HEK293 (cell line): ENCODE results near the gene IL12A.

ENCODE experiments used
- CTCF ChIA-PET: fragments of 350-600 bp; formaldehyde crosslinking; extraction: SDS; loops from one replicate; lab custom pipeline; 2021; ENCODE audit warnings: antibody characterized with exemption; lab: Yijun Ruan, JAX
- POLR2A ChIA-PET: fragments of 300-600 bp; formaldehyde crosslinking; extraction: SDS; loops from one replicate; lab custom pipeline; 2020; ENCODE audit warnings: antibody characterized with exemption, inconsistent platforms; lab: Yijun Ruan, JAX
- H3K27ac ChIP-seq: fragments of 200-500 bp; sonication (Bioruptor generic); 2 replicates; pipeline ENCODE4 v1.5.1; 2014; ENCODE audit warnings: low read depth, low read length, control low read depth, inconsistent platforms; ENCODE audit errors: extremely low read depth
- H3K36me3 ChIP-seq, 2 experiments: fragments of 200-500 bp in 1 of 2; sonication (Bioruptor generic) in 1 of 2; 1 replicate in 1 of 2; 2 replicates in 1 of 2; pipeline ENCODE4 v1.5.1; 2014 to 2017; ENCODE audit warnings: inconsistent platforms in 2 of 2, low read length in 2 of 2; ENCODE audit not compliant: control insufficient read depth in 2 of 2, insufficient read depth in 1 of 2
- H3K4me1 ChIP-seq: fragments of 200-500 bp; sonication (Bioruptor generic); 2 replicates; pipeline ENCODE4 v1.5.1; 2014; ENCODE audit warnings: mild to moderate bottlenecking, low read length, inconsistent platforms; ENCODE audit not compliant: control insufficient read depth, insufficient read depth
- H3K4me3 ChIP-seq: 2 replicates; pipeline ENCODE4 v1.5.1; 2011; ENCODE audit warnings: low read depth, mild to moderate bottlenecking, control low read depth, low read length, moderate library complexity
- H3K9me3 ChIP-seq: fragments of 200-500 bp; sonication (Bioruptor generic); 2 replicates; pipeline ENCODE4 v1.5.1; 2014; ENCODE audit warnings: low read depth, low read length, inconsistent platforms; ENCODE audit not compliant: control insufficient read depth, insufficient read depth
- BCL6B ChIP-seq: fragments of 450-650 bp; formaldehyde crosslinking; IDR thresholded peaks from 2 replicates; pipeline ENCODE4 v1.5.1; 2017; ENCODE audit warnings: missing biosample characterization, missing genetic modification characterization
- HIC1 ChIP-seq: fragments of 450-650 bp; formaldehyde crosslinking; IDR thresholded peaks from 2 replicates; pipeline ENCODE4 v1.5.1; 2016; ENCODE audit warnings: missing biosample characterization, missing genetic modification characterization
- KLF9 ChIP-seq: fragments of 450-650 bp; formaldehyde crosslinking; IDR thresholded peaks from 2 replicates; pipeline ENCODE4 v1.5.1; 2016; ENCODE audit warnings: missing biosample characterization, missing genetic modification characterization, low read depth
- MEIS1 ChIP-seq: sonication (generic); formaldehyde crosslinking; IDR thresholded peaks from 2 replicates; pipeline ENCODE4 v1.8.1; 2022; ENCODE audit warnings: missing genetic modification reagents, mild to moderate bottlenecking, borderline replicate concordance
- OSR2 ChIP-seq: fragments of 450-650 bp; formaldehyde crosslinking; IDR thresholded peaks from 2 replicates; pipeline ENCODE4 v1.5.1; 2016; ENCODE audit warnings: missing biosample characterization, missing genetic modification characterization
- PRDM6 ChIP-seq: fragments of 450-650 bp; formaldehyde crosslinking; IDR thresholded peaks from 2 replicates; pipeline ENCODE4 v1.5.1; 2017; ENCODE audit warnings: missing biosample characterization, missing genetic modification characterization
- SETDB1 ChIP-seq: IDR thresholded peaks from one replicate; pipeline ENCODE4 v1.6.1; 2017; ENCODE audit warnings: mild to moderate bottlenecking, low read length, moderate library complexity, mixed read lengths; ENCODE audit not compliant: insufficient read length
- SP7 ChIP-seq: fragments of 450-650 bp; formaldehyde crosslinking; IDR thresholded peaks from 2 replicates; pipeline ENCODE4 v1.5.1; 2016; ENCODE audit warnings: missing biosample characterization, missing genetic modification characterization
- WT1 ChIP-seq: fragments of 450-650 bp; formaldehyde crosslinking; IDR thresholded peaks from 2 replicates; pipeline ENCODE4 v1.5.1; 2016; ENCODE audit warnings: missing biosample characterization, missing genetic modification characterization
- ZBTB10 ChIP-seq: fragments of 450-650 bp; formaldehyde crosslinking; IDR thresholded peaks from 2 replicates; pipeline ENCODE4 v1.5.1; 2016; ENCODE audit warnings: missing biosample characterization, missing genetic modification characterization
- ZBTB21 ChIP-seq: fragments of 450-650 bp; formaldehyde crosslinking; IDR thresholded peaks from 2 replicates; pipeline ENCODE4 v1.5.1; 2017; ENCODE audit warnings: missing biosample characterization, missing genetic modification characterization
- ZFHX2 ChIP-seq: fragments of 450-650 bp; formaldehyde crosslinking; conservative IDR thresholded peaks from 2 replicates; pipeline ENCODE4 v1.5.1; 2016; ENCODE audit warnings: missing biosample characterization, missing genetic modification characterization
- ZNF140 ChIP-seq: fragments of 450-650 bp; formaldehyde crosslinking; IDR thresholded peaks from 2 replicates; pipeline ENCODE4 v1.5.1; 2016; ENCODE audit warnings: missing biosample characterization, missing genetic modification characterization
- ZNF146 ChIP-seq: fragments of 450-650 bp; formaldehyde crosslinking; IDR thresholded peaks from 2 replicates; pipeline ENCODE4 v1.5.1; 2016; ENCODE audit warnings: missing biosample characterization, missing genetic modification characterization
- ZNF175 ChIP-seq: fragments of 450-650 bp; formaldehyde crosslinking; IDR thresholded peaks from 2 replicates; pipeline ENCODE4 v1.5.1; 2016; ENCODE audit warnings: missing biosample characterization, missing genetic modification characterization
- ZNF19 ChIP-seq: fragments of 450-650 bp; formaldehyde crosslinking; IDR thresholded peaks from 2 replicates; pipeline ENCODE4; 2016; ENCODE audit warnings: missing biosample characterization, missing genetic modification characterization, low read depth
- ZNF280C ChIP-seq: fragments of 450-650 bp; formaldehyde crosslinking; IDR thresholded peaks from 2 replicates; pipeline ENCODE4 v1.5.1; 2016; ENCODE audit warnings: missing biosample characterization, missing genetic modification characterization
- ZNF302 ChIP-seq: fragments of 450-650 bp; formaldehyde crosslinking; IDR thresholded peaks from 2 replicates; pipeline ENCODE4 v1.5.1; 2016; ENCODE audit warnings: missing biosample characterization, missing genetic modification characterization, low read depth
- ZNF311 ChIP-seq: fragments of 450-650 bp; formaldehyde crosslinking; IDR thresholded peaks from 2 replicates; pipeline ENCODE4 v1.5.1; 2017; ENCODE audit warnings: missing biosample characterization, missing genetic modification characterization, borderline replicate concordance
- ZNF416 ChIP-seq: fragments of 450-650 bp; formaldehyde crosslinking; IDR thresholded peaks from 2 replicates; pipeline ENCODE4 v1.5.1; 2016; ENCODE audit warnings: missing biosample characterization, missing genetic modification characterization
- ZNF423 ChIP-seq: fragments of 450-650 bp; formaldehyde crosslinking; IDR thresholded peaks from 2 replicates; pipeline ENCODE4 v1.5.1; 2016; ENCODE audit warnings: missing biosample characterization, missing genetic modification characterization
- ZNF433 ChIP-seq: fragments of 450-650 bp; formaldehyde crosslinking; IDR thresholded peaks from 2 replicates; pipeline ENCODE4 v1.5.1; 2016; ENCODE audit warnings: missing biosample characterization, missing genetic modification characterization, low read depth
- ZNF473 ChIP-seq: fragments of 450-650 bp; formaldehyde crosslinking; IDR thresholded peaks from 2 replicates; pipeline ENCODE4 v1.5.1; 2017; ENCODE audit warnings: missing biosample characterization, missing genetic modification characterization
- ZNF514 ChIP-seq: fragments of 450-650 bp; formaldehyde crosslinking; IDR thresholded peaks from 2 replicates; pipeline ENCODE4 v1.5.1; 2016; ENCODE audit warnings: missing biosample characterization, missing genetic modification characterization
- ZNF530 ChIP-seq: fragments of 450-650 bp; formaldehyde crosslinking; IDR thresholded peaks from 2 replicates; pipeline ENCODE4 v1.5.1; 2016; ENCODE audit warnings: low read depth, missing biosample characterization, missing genetic modification characterization
- ZNF658 ChIP-seq: fragments of 450-650 bp; formaldehyde crosslinking; IDR thresholded peaks from 2 replicates; pipeline ENCODE4; 2016; ENCODE audit warnings: missing biosample characterization, missing genetic modification characterization
- ZNF707 ChIP-seq: fragments of 450-650 bp; formaldehyde crosslinking; IDR thresholded peaks from 2 replicates; pipeline ENCODE4 v1.5.1; 2016; ENCODE audit warnings: missing biosample characterization, missing genetic modification characterization
- ZNF768 ChIP-seq: fragments of 450-650 bp; formaldehyde crosslinking; IDR thresholded peaks from 2 replicates; pipeline ENCODE4 v1.5.1; 2018; ENCODE audit warnings: missing biosample characterization, mild to moderate bottlenecking, missing genetic modification characterization
- ZNF837 ChIP-seq: fragments of 450-650 bp; formaldehyde crosslinking; IDR thresholded peaks from 2 replicates; pipeline ENCODE4 v1.5.1; 2016; ENCODE audit warnings: missing biosample characterization, missing genetic modification characterization

The IL12A gene

GRCh38 chr3:159977295-159977694, 11.3 kb upstream of the IL12A start:
- Histone ChIP-seq H3K27ac (no peak overlapping the region), H3K9me3 (no peaks in the 10 kb centered on the region), H3K4me3 (no peak overlapping the region), H3K4me1 (no peaks in the 10 kb centered on the region), H3K36me3 (no peaks in the 10 kb centered on the region)
- ChIA-PET POLR2A (no interaction called here), CTCF (interaction anchor here (1.2 to 2.8 kb wide), 3 partner anchors 11 to 26 kb away, joined by 3 to 12 read pairs (median 5); partner anchors contain the start of gene IL12A)
- TF ChIP-seq ZNF530 (no peak), OSR2 (no peak), ZNF768 (tag by site-specific recombination) (no peak), PRDM6 (tag by site-specific recombination) (no peak), ZNF423 (tag by site-specific recombination) (no peak), ZFHX2 (tag by site-specific recombination) (no peak), WT1 (tag by site-specific recombination) (no peak), ZNF175 (no peak), BCL6B (tag by site-specific recombination) (no peak), MEIS1 (no peak), ZNF514 (tag by site-specific recombination) (no peak), ZNF302 (tag by site-specific recombination) (no peak), ZNF658 (tag by site-specific recombination) (no peak), ZNF280C (no peak), ZNF837 (no peak), ZNF473 (tag by site-specific recombination) (no peak), ZNF311 (tag by site-specific recombination) (no peak), ZNF140 (tag by site-specific recombination) (no peak), ZNF707 (tag by site-specific recombination) (no peak)

GRCh38 chr3:159978353-159978752, 10.3 kb upstream of the IL12A start:
- no peak overlapping the region for H3K27ac ChIP-seq
- H3K4me1 ChIP-seq = no peaks in the 10 kb centered on the region
- H3K36me3 ChIP-seq = no peaks in the 10 kb centered on the region
- CTCF ChIA-PET = interaction anchor here (1.2 to 2.8 kb wide), 3 partner anchors 10 to 25 kb away, joined by 3 to 12 read pairs (median 5); partner anchors contain the start of gene IL12A
- POLR2A ChIA-PET = no interaction called here
- no peak overlapping the region for H3K4me3 ChIP-seq
- no peaks in the 10 kb centered on the region for H3K9me3 ChIP-seq
- no peak for TF ChIP-seq ZNF768 (tag by site-specific recombination)
- TF ChIP-seq HIC1 (tag by site-specific recombination) = no peak
- no peak for TF ChIP-seq ZNF416 (tag by site-specific recombination)
- no peak for TF ChIP-seq SETDB1
- no peak for TF ChIP-seq ZNF146 (tag by site-specific recombination)
- TF ChIP-seq ZNF433 (tag by site-specific recombination) = no peak
- TF ChIP-seq KLF9 (tag by site-specific recombination) = no peak
- no peak for TF ChIP-seq ZBTB10
- TF ChIP-seq ZNF19 = no peak
- TF ChIP-seq ZBTB21 (tag by site-specific recombination) = no peak
- TF ChIP-seq SP7 (tag by site-specific recombination) = no peak
